Parathyroid adenoma (tissue), 2 donors: ENCODE data around the gene VSIR.

ENCODE experiments used
- H2AFZ ChIP-seq: fragments of 300-600 bp; sonication (generic); one replicate; pipeline ENCODE4 v1.7.0; 2017; ENCODE audit warnings: antibody characterized with exemption, mild to moderate bottlenecking
- H3K27ac ChIP-seq: fragments of 300-600 bp; sonication (generic); one replicate; pipeline ENCODE4 v1.7.0; 2017
- H3K27me3 ChIP-seq: fragments of 300-600 bp; sonication (generic); one replicate; pipeline ENCODE4 v1.7.0; 2017; ENCODE audit warnings: low read length; ENCODE audit not compliant: control insufficient read depth, insufficient read depth
- H3K36me3 ChIP-seq: fragments of 300-600 bp; sonication (generic); one replicate; pipeline ENCODE4 v1.7.0; 2017; ENCODE audit warnings: low read length; ENCODE audit not compliant: control insufficient read depth, insufficient read depth
- H3K4me1 ChIP-seq: fragments of 300-600 bp; sonication (generic); one replicate; pipeline ENCODE4 v1.7.0; 2017; ENCODE audit warnings: control low read depth
- H3K4me2 ChIP-seq: fragments of 300-600 bp; sonication (generic); one replicate; pipeline ENCODE4 v1.7.0; 2017; ENCODE audit warnings: low read length
- H3K4me3 ChIP-seq: fragments of 300-600 bp; sonication (generic); one replicate; pipeline ENCODE4 v1.7.0; 2017; ENCODE audit warnings: low read depth, low read length
- H3K79me2 ChIP-seq: fragments of 300-600 bp; sonication (generic); one replicate; pipeline ENCODE4 v1.7.0; 2017; ENCODE audit warnings: control low read depth
- H3K9ac ChIP-seq: fragments of 300-600 bp; sonication (generic); one replicate; pipeline ENCODE4 v1.7.0; 2017; ENCODE audit warnings: mild to moderate bottlenecking
- H3K9me3 ChIP-seq: fragments of 300-600 bp; sonication (generic); one replicate; pipeline ENCODE4 v1.7.0; 2017; ENCODE audit warnings: low read length; ENCODE audit not compliant: control insufficient read depth
- TF ChIP-seq, protein P1 (sequence below): fragments of 300-600 bp; sonication (generic); IDR thresholded peaks from one replicate; pipeline ENCODE4 v1.7.0; 2017; ENCODE audit warnings: antibody characterized with exemption, mild to moderate bottlenecking
- donor health status: primary hyperparathyroidism.

Gene VSIR

DNA sequence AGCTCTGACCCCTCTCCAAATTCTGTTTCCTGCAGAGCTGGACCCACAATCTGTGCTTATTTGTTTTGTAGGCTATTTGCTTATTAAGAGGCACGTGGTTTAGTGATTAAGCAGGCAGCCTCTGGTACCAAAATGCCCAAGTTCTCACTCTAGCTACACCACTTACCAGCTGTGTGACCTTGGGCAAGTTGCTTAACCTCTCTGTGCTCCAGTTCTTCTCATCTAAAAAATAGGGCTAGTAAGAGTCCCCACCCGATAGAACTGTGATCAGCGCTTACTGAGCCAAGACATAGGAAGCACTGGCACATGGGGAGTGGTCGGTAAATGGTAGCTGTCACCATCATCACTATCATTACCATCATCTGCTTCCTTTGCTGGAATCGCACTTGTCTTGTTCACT is 74.6 kb downstream of the VSIR start:
- Histone ChIP-seq H3K4me3 (no peak overlapping the region), H2AFZ (no peak overlapping the region), H3K27ac (no peak overlapping the region), H3K4me1 (no peaks in the 10 kb centered on the region), H3K36me3 (no peaks in the 10 kb centered on the region), H3K9ac (no peak overlapping the region), H3K27me3 (no peaks in the 10 kb centered on the region), H3K9me3 (no peaks in the 10 kb centered on the region), H3K79me2 (no peaks in the 10 kb centered on the region), H3K4me2 (no peak overlapping the region)
- TF ChIP-seq, protein P1, sequence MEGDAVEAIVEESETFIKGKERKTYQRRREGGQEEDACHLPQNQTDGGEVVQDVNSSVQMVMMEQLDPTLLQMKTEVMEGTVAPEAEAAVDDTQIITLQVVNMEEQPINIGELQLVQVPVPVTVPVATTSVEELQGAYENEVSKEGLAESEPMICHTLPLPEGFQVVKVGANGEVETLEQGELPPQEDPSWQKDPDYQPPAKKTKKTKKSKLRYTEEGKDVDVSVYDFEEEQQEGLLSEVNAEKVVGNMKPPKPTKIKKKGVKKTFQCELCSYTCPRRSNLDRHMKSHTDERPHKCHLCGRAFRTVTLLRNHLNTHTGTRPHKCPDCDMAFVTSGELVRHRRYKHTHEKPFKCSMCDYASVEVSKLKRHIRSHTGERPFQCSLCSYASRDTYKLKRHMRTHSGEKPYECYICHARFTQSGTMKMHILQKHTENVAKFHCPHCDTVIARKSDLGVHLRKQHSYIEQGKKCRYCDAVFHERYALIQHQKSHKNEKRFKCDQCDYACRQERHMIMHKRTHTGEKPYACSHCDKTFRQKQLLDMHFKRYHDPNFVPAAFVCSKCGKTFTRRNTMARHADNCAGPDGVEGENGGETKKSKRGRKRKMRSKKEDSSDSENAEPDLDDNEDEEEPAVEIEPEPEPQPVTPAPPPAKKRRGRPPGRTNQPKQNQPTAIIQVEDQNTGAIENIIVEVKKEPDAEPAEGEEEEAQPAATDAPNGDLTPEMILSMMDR, result no peak

DNA sequence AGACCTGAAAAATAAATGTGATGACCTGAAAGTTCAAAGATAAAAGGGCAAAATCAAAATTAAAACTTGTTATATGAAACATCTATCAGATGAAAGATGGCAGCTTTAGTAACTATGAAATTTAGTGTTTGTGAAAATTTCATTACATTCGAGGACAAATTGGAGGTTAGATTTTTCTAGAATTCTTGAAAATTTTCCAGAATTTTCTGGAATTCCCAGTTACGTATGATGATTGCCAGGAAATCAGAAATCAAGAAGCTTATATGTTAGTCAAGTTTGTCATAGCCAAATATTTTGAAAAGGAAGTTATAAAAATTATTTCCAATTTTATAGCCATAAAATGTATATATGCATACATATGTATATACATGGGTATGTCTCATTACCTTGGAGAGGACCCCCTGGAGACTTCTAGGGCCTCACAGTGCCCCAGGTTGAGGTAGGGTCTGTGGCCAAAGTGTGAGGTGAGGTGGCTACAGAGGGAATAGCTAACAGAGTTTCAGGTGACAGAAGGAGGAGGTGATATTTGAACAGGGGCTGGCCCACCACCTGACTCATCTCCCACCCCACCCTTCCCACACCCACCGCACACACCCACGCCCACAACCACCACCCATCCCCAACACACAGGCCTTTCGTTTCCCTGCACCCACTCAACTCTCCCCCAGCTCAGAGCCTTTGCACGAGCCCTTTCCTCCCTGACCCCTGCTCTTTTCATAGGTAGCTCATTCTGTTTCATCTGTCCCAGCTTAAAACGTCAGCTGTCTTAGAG is 75.2 kb downstream of the VSIR start:
- H3K79me2 ChIP-seq, result no peaks in the 10 kb centered on the region
- no peak overlapping the region for H3K4me2 ChIP-seq
- H3K27ac ChIP-seq, result no peak overlapping the region
- no peak overlapping the region for H3K4me3 ChIP-seq
- H3K9me3 ChIP-seq, result no peaks in the 10 kb centered on the region
- no peaks in the 10 kb centered on the region for H3K36me3 ChIP-seq
- H3K4me1 ChIP-seq, result no peaks in the 10 kb centered on the region
- TF ChIP-seq, protein P1, result no peak
- no peak overlapping the region for H3K9ac ChIP-seq
- H3K27me3 ChIP-seq, result no peaks in the 10 kb centered on the region
- no peak overlapping the region for H2AFZ ChIP-seq
